HUES6 (cell line): ENCODE data around the gene CXorf49.
"Not testable (repeated sequence)": the region's sequence is repeated elsewhere in the genome, so short reads cannot be mapped to it uniquely, and the experiment has no call there.

Source experiments
- H3K27ac ChIP-seq: 2 replicates; pipeline ENCODE4 v1.7.0; 2013; ENCODE audit warnings: low read depth, mild to moderate bottlenecking, low read length, inconsistent platforms
- H3K27me3 ChIP-seq: 2 replicates; pipeline ENCODE4 v1.6.1; 2013; ENCODE audit warnings: low read length; ENCODE audit not compliant: control insufficient read depth, insufficient read depth
- H3K36me3 ChIP-seq: 2 replicates; pipeline ENCODE4 v1.6.1; 2013; ENCODE audit warnings: low read length; ENCODE audit not compliant: control insufficient read depth, insufficient read depth
- H3K4me1 ChIP-seq: 2 replicates; pipeline ENCODE4 v1.6.1; 2013; ENCODE audit warnings: low read length; ENCODE audit not compliant: control insufficient read depth, insufficient read depth
- H3K4me3 ChIP-seq: 2 replicates; pipeline ENCODE4 v1.5.1; 2013; ENCODE audit warnings: low read depth, low read length
- H3K9ac ChIP-seq: one replicate; pipeline ENCODE4 v1.6.1; 2013; ENCODE audit warnings: mild to moderate bottlenecking, low read length
- H3K9me3 ChIP-seq: 2 replicates; pipeline ENCODE4 v1.6.1; 2013; ENCODE audit warnings: low read depth, low read length; ENCODE audit not compliant: control insufficient read depth, insufficient read depth

CXorf49 gene

DNA sequence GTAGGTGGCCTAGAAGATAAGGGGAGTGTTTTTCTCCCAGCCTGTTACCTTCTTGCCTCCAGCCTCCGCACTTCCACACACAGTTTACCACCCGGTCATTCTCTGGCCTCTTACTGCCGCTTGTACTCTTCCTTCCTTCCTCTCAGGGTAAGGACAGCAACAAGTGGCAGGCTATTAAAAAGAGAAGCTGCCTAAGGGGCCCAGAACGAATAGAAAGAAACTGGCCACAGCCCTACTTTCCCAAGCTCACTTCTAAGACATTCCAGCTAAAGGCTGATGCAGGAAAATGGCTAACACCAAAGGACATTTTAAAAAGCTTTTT lies 19.1 kb downstream of the CXorf49 start:
- not testable (repeated sequence) for H3K27me3 ChIP-seq, H3K27ac ChIP-seq, H3K4me1 ChIP-seq, H3K9ac ChIP-seq, H3K36me3 ChIP-seq, H3K4me3 ChIP-seq, H3K9me3 ChIP-seq

DNA sequence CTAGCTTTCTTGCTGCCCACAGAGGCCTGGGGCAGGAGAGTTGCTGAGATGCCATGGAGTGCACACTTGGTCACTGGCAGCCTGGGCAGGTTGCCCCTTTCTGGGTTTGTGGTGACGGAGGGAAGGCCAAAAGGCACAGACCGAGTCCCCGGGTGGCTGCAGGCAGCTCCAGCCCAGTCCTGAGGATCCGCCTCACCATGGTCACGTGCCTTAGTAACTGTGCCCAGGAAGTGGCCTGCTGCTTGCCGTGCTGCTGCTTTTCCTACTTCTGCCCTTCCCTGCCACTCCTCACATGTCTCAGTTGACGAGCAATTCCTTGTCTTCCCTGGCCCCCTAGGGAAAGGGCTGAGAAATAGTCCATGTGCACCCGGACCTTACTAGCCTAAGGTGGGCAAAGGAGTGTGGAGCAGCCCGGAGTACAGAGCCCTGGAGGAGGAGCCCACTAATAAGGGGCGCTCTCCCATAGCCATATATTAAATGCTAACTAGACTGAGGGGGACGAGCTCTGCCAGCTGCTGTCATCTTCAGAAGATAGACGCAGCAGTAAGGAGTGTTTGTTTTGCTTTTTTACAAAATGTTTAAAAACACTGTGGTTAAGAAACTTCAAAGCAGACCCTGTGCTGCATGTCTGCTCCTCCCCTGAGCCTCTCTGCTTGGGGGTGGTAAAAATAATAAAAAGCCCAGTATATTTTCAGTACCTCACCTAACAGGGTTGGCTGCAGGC lies 19.6 kb downstream of the CXorf49 start:
- H3K27me3 ChIP-seq, H3K9me3 ChIP-seq, H3K9ac ChIP-seq, H3K36me3 ChIP-seq, H3K4me1 ChIP-seq, H3K4me3 ChIP-seq, H3K27ac ChIP-seq: not testable (repeated sequence)

- not testable (repeated sequence) for H3K4me3 ChIP-seq, H3K27ac ChIP-seq, H3K9ac ChIP-seq, H3K27me3 ChIP-seq, H3K36me3 ChIP-seq, H3K9me3 ChIP-seq, H3K4me1 ChIP-seq
These were observed 20.4 kb downstream of the CXorf49 start for GRCh38 chrX:71697466-71698298.

- H3K27me3 ChIP-seq, H3K27ac ChIP-seq, H3K36me3 ChIP-seq, H3K4me3 ChIP-seq, H3K9ac ChIP-seq, H3K9me3 ChIP-seq, H3K4me1 ChIP-seq: not testable (repeated sequence)
These were observed 21.2 kb downstream of the CXorf49 start for GRCh38 chrX:71696641-71697465.

DNA sequence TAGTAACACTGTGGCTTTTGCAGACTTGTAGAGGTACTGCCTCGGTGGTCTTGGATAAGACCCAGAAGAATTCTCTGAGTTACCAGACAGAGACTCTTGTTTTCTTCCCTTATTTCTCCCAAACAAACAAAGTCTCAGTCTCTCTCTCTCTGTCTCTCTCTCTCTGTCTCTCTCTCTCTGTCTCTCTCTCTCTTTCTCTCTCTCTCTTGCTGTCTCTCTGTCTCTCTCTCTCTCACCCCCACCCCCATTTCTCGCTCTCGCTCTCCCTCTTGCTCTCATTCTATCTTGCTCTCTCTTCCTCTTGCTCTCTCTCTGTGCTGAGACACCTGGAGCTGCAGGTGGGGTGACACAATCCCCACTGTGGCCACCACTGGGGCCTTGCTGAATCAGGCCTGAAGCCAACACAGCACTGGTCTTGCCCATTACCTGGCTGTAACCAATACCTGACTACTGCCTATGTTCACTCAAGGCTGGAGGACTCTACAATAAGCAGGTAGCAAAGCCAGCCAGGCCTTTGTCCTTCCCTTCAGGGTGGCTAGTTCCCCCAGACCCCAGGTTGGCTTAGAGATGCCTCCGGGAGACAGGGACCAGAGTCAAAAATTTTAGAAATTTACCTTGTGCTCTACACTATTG lies 38.4 kb downstream of the CXorf49 start:
- Histone ChIP-seq H3K9me3 (peaks cover 20% of the 10 kb centered on the region; the same call in 1 of the 2 replicates), H3K4me3 (no peak overlapping the region), H3K27ac (no peak overlapping the region), H3K36me3 (no peaks in the 10 kb centered on the region), H3K4me1 (no peaks in the 10 kb centered on the region), H3K27me3 (no peaks in the 10 kb centered on the region), H3K9ac (no peak overlapping the region)

DNA sequence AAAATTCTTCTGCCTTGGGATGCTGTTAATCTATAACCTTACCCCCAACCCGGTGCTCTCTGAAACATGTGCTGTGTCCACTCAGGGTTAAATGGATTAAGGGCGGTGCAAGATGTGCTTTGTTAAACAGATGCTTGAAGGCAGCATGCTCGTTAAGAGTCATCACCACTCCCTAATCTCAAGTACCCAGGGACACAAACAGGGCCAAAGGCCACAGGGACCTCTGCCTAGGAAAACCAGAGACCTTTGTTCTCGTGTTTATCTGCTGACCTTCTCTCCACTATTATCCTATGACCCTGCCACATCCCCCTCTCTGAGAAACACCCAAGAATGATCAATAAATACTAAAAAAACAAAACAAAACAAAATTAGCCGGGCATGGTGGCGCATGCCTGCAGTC lies 40.9 kb downstream of the CXorf49 start:
- H3K9ac ChIP-seq, H3K27ac ChIP-seq, H3K4me3 ChIP-seq, H3K27me3 ChIP-seq, H3K36me3 ChIP-seq, H3K4me1 ChIP-seq: not testable (repeated sequence)
- H3K9me3 ChIP-seq: peaks cover 39% of the 10 kb centered on the region; the same call in 1 of the 2 replicates

DNA sequence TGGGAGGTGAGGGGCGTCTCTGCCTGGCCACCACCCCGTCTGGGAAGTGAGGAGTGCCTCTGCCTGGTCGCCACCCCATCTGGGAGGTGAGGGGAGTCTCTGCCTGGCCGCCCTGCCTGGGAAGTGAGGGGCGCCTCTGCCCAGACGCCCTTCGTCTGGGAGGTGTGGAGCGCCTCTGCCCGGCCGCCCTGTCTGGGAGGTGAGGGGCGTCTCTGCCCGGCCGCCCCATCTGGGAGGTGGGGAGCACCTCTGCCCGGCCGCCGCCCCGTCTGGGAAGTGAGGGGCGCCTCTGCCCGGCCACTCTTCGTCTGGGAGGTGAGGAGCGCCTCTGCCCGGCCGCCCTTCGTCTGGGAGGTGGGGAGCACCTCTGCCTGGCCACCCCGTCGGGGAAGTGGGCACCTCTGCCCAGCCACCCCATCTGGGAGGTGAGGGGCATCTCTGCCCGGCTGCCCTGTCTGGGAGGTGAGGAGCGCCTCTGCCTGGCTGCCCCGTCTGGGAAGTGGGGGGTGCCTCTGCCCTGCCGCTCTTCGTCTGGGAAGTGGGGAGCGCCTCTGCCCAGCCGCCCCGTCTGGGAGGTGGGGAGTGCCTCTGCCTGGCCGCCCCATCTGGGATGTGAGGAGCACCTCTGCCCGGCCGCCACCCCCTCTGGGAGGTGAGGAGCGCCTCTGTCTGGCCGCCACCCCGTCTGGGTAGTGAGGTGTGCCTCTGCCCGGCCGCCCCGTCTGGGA lies 41.9 kb downstream of the CXorf49 start:
- not testable (repeated sequence) for H3K4me3 ChIP-seq, H3K27me3 ChIP-seq, H3K4me1 ChIP-seq, H3K9ac ChIP-seq, H3K27ac ChIP-seq, H3K36me3 ChIP-seq
- H3K9me3 ChIP-seq: peaks cover 46% of the 10 kb centered on the region; the same call in 1 of the 2 replicates

DNA sequence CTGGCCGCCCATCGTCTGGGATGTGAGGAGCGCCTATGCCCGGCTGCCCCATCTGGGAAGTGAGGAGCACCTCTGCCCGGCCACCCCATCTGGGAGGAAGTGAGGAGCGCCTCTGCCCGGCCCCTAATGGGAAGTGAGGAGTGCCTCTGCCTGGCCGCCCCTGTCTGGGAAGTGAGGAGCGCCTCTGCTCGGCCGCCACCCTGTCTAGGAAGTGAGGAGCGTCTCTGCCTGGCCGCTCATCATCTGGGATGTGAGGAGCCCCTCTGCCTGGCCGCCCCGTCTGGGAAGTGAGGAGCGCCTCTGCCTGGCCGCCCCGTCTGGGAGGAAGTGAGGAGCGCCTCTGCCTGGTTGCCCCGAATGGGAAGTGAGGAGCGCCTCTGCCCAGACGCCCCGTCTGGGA lies 42.4 kb downstream of the CXorf49 start:
- not testable (repeated sequence) for H3K36me3 ChIP-seq, H3K9ac ChIP-seq, H3K27me3 ChIP-seq, H3K4me1 ChIP-seq, H3K27ac ChIP-seq, H3K4me3 ChIP-seq
- H3K9me3 ChIP-seq: peaks cover 45% of the 10 kb centered on the region; the same call in 1 of the 2 replicates

GRCh38 chrX:71671938-71672337 lies 46.1 kb downstream of the CXorf49 start:
- Histone ChIP-seq H3K4me3 (no peak overlapping the region), H3K27me3 (no peaks in the 10 kb centered on the region), H3K4me1 (no peaks in the 10 kb centered on the region), H3K9ac (no peak overlapping the region), H3K9me3 (peaks cover 41% of the 10 kb centered on the region; the same call in 1 of the 2 replicates), H3K27ac (no peak overlapping the region), H3K36me3 (no peaks in the 10 kb centered on the region)

- Histone ChIP-seq H3K9me3 (peaks cover 39% of the 10 kb centered on the region; the same call in 1 of the 2 replicates), H3K4me3 (no peak overlapping the region), H3K9ac (no peak overlapping the region), H3K4me1 (no peaks in the 10 kb centered on the region), H3K36me3 (no peaks in the 10 kb centered on the region), H3K27ac (no peak overlapping the region), H3K27me3 (no peaks in the 10 kb centered on the region)
These were observed 46.9 kb downstream of the CXorf49 start for GRCh38 chrX:71671043-71671780.
